GM19468 (cell line): ENCODE data around the gene YIF1A.

Experiments
- ATAC-seq: cut with Tn5 transposase; IDR thresholded peaks from one replicate; pipeline ENCODE4 v1.9.1; 2021; ENCODE audit warnings: mild to moderate bottlenecking, moderate library complexity, moderate number of reproducible peaks; ENCODE audit not compliant: unreplicated experiment; ENCODE audit errors: extremely low read depth

The YIF1A gene

DNA sequence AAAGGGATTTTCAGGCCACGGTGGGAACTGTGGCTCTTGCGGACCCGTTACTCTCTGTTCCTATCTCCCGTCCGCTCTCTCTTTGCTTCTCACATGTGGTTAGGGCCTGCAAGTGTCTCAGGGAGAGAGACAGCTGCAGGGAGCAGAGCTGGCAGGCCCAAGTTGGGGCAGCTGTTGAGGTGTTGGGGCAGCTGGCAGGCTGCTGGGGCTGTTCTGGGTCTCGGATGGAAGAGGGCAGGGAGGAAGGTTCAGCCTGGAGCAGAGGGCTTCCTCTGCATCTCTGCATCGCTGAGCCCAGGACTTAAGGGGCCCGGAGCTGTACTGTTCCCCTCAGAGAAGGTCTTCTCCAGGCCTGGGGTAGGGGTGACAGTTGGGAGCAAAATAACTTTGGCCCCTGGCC lies 13.5 kb downstream of the YIF1A start:
- no peak for ATAC-seq

DNA sequence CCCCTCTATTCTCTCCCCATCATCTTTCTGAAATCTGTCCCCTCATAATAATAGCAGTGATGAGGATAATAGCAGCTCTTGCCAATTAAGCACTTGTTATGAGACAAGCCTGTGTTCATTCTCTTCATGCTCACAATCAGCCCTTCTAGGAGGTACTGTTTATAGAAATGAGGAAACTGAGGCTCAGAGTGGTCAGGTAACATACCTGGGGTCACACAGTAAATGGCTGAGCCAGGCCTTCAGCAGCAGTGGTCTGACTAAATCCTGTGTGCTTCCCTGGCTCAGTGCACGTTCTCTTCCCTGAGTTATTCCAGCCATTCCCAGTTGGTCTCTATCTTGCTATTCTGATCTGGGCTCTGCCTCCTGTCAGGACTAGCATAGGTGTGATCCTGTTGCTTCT lies 14.7 kb downstream of the YIF1A start:
- no peak for ATAC-seq

DNA sequence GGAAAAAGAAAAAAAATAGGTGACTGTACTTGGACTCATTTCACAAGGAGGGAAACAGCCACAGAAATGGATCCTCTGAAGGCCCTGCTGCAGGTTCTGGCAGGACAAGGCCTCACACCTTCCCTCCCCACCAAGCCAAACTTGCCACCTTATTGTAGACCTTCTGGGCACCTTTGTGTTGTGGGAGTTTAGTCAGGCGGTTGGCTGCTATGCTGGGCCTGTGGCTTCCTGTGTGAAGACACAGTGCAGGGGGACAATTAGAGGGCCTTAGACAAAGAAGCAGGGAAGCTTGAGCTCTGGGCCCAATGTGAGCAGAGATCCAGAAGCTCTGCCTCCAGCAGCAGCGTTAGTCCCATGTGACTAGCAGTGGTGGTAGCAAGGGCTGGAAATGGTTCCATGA lies 16.3 kb downstream of the YIF1A start:
- no peak for ATAC-seq

DNA sequence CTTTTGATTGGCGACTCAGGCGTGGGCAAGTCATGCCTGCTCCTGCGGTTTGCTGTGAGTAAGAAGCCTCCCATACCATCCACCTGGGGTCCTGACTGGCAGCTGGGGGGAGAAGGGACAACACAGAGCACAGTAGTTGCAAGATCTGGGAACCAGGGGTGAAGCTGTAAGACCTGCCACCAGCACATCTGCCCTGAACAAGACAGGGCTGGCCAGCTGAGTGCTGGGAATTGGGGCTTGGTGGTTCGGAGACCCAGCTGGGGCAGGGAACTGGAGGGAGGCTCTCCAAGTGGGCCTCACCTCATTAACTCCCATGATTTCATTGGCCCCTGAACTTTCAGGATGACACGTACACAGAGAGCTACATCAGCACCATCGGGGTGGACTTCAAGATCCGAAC lies 17.1 kb downstream of the YIF1A start:
- ATAC-seq = no peak

DNA sequence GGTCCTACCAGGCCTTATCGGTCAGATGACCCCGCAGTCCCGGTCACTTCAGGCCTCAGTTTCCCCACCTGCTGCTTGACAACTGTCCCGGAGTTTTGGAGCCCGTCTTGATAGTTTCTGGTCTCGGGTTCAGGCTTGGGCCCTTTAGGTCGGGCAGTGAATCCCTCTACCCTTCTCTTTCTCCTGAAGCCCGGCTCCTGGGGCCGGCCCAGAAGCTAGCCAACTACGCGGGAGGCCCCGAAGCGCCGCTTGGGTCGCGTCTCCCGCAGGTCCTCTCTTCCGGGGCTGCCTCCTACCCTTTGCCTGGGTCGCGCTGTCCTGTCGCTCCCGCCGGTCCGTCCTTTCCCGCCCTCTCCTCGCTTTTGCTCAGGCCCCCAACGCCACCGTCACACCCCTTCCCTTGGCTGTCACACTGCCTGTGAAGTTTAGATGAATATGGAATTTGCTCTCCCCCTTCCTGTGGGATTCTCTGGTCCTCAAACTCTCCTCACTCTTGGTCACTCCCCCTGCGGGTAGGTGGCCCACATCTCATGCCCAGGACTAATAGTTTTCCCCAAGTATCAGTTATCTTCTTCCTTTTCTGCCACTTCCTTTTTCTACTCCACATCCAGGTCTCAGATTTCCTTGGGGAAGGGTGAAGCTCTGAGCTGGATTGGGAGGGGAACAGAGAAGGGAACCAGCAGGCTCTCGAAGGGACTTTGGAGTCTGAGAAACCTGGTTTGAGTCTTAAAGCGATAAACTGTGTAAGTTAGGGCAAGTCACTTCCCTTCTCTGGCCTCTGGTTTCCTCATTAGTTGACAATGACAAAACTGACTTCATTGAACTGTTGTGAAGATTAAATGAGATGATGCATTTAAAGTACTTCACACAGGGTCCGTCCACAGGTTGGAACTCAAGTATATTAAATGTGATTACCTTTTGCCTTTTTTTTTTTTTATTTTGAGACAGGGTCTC lies 19.7 kb downstream of the YIF1A start:
- ATAC-seq = no peak

DNA sequence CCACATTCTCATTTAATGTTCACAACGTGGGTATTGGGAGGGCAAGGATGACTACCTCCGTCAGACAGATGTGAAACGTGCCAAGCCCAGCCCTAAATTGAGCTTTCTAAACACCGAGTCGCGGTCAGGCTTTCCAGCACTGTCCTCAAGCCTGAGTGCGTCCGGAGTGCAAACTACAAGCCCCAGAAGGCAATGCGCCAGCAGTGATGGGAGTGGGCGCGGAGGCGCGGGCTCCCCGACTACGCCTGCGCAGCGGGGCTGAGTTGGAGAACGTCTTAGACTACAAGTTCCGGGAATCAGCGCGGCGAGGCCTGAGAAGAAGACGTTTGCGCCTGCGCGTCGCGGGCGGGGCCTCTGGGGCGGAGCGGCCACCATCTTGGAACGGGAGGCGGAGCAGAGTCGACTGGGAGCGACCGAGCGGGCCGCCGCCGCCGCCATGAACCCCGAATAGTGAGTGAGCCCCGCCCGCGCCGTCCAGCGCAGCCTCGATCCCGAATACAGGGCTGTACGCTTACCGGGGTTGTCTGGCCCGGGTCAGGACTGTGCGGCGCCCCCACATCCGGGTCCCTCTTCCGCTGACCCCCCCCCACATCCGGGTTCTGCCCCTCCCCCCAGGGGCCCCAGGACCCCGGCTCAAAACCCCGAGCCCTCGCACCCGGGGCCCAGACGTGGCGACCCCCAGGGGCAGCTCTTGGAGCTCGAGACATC lies 20.5 kb downstream of the YIF1A start, which contains the start of gene RAB1B:
Gene RAB1B, plus strand, starts transcription at position 396 of the 708 bp plus-strand sequence. Its CDS starts 41 bp downstream, at position 437.
- peak; percentile 84 for ATAC-seq

DNA sequence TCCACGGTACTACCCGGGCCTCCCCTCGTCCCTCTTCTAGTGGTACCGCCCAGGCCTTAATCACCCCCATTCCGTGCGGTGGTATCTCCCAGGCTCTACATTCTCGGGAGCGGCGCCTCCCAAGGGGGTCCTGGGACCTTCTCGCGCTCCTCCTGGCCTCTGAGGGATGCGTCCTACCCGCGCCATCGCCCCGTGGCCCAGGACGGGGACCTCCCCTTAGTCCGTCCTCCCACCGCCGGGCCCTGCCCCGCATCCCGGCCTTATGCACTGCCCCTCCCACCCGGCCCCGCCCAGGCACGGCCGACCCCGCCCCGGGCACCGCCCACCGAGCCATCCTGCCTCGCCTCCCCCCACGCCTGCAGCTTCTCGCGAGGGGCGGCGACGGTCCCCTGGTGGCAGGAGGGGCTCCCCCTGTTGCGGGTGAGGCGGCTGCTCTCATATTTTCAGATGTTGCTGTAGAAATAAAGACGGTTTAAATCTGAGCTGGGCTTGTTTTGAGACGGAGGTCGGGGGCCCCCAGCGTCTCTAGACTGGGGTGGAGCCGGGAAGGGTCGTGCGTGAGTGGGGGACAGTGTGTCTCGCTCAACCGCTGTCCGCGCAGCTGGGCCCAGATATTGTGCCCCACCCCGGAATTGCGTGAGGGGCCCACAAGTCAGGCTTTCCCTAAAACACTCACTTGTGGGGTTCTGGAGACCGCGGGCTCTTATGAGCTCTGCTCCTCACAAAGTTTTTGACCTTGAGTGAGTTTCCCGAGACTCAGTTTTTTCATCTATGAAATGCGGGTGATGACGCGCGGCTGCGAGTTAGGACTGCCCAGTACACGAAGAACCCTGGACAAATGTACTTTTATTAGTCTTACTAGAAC lies 21.3 kb downstream of the YIF1A start:
- ATAC-seq = peak; percentile 10

DNA sequence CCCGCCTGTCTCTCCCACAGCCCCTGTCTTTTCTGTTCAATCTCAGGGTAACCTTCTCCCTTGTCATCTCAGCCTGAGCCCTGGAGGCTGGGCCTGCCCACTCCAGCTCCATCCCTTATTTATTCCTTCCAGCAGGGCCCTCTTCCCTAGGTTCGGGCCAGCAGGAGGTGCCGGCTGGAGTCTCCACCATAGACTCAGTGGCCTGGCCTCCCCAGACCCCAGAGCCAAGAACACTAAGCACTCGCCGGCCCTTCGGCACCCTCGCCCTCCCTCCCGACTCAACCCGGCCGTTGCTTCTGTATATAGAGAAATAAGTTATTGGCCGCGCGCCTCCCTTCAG lies 21.9 kb downstream of the YIF1A start:
- ATAC-seq = no peak

DNA sequence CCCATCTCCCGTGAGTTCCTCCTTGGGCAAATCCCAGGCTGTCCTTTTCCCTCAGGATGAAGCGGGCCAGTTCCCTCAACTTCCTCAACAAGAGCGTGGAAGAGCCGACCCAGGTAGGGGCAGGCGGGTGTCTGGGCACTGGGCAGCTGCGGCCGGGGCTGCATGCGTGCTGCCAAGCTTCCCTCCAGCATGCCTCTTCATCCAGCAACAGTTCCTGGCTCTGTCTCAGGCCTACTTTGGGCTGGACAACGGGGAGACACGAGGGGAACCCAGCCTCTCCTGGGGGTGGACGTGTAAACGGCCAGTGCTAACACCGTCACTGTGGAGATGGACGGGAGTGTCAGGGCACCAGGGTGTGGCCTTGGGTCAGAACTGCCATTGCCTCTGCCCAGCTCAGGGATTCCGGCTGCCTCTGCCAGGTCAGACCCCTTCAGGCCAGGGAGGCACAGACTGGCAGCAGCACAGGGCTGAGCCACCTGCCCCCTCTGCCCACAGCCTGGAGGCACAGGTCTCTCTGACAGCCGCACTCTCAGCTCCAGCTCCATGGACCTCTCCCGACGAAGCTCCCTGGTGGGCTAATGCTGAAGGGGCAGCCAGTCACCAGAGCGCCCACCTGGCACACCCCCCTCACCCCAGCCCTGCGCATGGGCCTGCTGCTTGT lies 22.4 kb downstream of the YIF1A start:
- ATAC-seq = no peak

DNA sequence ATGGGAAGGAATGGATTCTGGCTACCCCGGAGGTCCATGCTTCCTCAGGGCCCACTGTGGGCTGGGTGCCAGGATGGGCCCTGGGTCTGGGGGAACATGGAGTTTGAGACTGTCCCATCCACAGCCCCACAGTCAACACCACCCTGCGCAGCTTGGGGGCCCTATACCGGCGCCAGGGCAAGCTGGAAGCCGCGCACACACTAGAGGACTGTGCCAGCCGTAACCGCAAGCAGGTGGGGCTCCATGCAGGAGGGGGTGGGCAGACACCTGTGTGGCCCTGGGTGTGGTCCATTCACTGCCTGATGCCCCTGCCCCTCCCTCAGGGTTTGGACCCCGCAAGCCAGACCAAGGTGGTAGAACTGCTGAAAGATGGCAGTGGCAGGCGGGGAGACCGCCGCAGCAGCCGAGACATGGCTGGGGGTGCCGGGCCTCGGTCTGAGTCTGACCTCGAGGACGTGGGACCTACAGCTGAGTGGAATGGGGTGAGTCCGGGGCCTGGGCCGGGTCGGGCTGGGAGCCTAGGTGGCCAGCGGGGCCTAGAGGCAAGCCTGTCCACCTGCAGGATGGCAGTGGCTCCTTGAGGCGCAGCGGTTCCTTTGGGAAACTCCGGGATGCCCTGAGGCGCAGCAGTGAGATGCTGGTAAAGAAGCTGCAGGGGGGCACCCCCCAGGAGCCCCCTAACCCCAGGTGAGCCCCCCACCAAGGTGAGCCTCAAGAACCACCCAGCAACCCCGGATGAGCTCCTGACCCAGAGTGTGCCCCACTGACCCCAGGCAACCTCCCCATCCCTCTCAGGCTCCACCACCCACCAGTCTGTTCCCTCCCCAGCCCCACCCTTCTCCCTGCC lies 23.2 kb downstream of the YIF1A start:
- ATAC-seq = no peak

DNA sequence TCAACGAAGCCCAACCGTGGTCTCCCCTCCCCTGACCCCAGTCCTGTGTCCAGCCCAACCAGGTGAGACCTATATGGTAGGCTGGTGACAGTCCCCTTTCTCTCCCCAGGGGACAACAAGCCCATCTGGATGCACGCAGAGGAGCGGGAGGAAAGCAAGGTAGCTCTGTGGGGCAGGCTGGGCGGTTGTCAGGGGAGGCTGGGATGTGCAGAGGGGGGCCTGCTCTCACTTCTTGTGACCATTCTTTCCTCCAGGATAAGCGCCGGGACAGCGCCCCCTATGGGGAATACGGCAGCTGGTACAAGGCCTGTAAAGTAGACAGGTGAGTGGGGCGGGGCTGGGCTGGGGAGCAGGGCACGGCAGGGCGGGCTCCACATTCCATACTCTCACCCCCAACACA lies 24.0 kb downstream of the YIF1A start:
- no peak for ATAC-seq

DNA sequence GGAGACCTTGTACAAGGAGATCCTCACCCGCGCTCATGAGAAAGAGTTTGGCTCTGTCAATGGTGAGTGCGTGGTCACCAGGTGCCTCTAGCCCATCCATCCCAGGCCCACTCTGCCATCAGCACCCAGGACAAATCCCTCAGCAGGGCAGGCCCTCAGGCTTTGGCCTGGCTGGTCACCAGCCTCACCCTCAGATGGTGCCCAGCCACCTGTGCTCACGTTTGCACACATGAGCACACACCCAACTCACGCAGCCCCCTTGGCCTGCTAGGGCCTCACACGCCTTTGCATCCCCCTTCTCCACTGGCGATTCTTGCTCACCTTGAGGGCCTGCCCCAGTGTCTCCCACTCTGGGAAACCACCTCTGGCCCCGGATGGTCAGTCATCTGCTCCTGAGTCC lies 24.6 kb downstream of the YIF1A start:
- no peak for ATAC-seq

DNA sequence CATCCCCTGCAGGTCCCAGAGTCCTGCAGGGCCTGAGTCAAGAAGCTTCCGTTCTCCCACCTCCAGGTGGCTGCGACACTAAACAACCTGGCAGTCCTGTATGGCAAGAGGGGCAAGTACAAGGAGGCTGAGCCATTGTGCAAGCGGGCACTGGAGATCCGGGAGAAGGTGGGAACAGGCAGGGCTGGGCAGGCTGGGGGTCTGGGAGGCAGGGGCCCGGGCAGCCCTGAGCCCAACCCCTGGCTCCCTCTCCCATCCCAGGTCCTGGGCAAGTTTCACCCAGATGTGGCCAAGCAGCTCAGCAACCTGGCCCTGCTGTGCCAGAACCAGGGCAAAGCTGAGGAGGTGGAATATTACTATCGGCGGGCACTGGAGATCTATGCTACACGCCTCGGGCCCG lies 25.2 kb downstream of the YIF1A start:
- ATAC-seq = no peak

DNA sequence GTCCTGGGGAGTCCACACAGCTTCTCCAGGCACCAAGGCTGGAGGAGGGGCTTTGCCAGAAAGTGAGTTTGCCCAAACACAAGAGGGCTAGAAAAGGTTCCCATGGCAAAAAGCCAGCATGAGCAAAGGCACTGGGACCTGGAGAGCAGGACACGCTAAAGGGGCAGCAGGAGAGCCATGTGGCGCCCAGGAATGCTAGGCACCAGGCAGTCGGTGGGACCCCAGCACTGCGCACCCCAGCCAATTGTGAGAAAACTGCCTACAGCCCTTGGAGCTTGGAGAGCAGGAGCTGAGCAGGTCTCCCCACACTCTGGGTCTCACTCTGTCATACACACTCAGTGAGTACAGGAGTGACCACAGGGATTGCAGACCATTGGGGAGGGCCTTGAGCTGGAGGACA lies 25.7 kb downstream of the YIF1A start:
- no peak for ATAC-seq

DNA sequence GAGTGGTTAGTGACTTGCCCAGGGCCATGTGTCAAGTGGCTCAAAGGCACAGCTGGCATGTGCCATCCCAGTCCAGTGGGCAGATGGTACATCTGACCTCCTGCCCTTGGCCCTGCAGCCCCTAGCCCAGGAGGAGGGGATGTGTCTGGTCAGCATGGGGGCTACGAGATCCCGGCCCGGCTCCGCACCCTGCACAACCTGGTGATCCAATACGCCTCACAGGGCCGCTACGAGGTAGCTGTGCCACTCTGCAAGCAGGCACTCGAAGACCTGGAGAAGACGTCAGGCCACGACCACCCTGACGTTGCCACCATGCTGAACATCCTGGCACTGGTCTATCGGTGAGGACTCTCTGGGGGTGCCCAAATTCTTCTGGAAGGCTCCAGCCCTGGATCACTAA lies 26.2 kb downstream of the YIF1A start:
- ATAC-seq = no peak

DNA sequence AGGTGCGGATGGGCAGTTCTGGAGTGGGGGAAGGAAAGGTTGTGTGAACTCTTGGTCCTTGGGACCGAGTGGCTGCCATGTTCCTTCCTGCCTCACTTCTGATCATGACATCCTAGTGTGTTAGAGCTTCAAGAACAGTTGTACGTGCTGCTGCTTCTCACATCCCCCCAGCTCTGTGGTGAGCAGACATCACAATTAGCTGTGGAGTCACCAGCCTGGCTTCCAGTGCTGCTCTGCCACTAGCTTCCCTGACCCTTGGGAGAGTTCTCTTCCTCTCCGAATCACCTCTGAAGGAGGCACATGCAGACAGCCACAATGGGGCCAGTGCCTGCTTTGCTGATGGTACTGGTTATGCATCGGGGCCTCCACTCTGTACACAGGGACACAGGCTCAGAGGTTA lies 26.8 kb downstream of the YIF1A start:
- ATAC-seq = no peak

DNA sequence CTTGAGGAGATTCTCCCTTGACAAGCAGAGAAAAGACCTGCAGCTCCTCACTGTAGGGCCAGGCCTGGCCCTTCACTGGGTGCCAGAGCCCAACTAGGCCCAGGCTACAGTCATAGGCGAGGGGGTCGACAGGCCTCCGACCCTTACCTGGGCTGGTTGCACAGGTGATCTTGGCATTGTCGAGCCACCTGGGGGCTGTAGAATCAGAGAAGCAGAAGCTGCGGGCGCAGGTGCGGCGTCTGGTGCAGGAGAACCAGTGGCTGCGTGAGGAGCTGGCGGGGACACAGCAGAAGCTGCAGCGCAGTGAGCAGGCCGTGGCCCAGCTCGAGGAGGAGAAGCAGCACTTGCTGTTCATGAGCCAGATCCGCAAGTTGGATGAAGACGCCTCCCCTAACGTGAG lies 27.4 kb downstream of the YIF1A start:
- ATAC-seq = no peak

DNA sequence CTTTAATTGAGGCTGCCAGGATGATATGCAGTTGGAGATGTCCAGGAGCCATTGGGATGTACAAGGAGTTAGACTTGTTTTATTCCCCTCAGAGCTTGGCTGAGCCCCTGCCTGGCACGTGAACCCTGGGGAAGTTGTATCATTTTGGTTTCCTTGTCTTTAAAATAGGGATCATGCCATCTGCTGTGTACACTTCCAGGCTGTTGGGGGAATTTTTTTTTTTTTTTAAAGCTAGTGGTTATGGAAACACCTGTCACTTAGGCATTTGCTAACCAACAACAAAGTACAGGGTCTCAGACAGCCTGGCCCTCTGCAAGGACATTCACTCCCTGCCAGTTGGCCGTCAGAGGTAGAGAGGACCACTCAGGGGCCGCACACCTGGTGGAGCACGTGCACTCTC lies 29.0 kb downstream of the YIF1A start:
- ATAC-seq = no peak

DNA sequence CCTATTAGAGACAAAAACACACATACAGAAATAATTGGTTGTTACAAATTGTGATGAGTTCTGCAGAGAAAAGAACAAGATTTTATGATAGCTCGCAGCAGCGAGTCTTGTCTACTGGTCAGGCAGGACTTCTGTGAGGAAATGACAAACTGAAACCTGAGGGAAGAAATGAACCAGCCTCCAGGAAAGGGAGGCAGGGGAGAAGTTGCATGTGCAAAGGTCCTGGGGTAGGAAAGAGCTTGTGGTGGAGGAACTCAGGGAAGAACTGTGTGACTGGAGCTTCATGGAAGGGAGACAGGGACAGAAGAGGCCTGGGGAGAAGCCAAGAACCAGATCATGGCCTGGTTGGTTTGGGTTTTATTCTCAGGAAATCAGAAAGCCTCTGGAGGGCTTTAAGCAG lies 29.7 kb downstream of the YIF1A start:
- ATAC-seq = no peak
